Keratinocyte (primary cell): ENCODE results near the gene APH1B. TPM values are rescaled to one million over a fixed set of nuclear protein-coding genes. Genes with fewer than 3 reads are reported as not detected.

Experiments
- DNase-seq: peaks from one replicate; pipeline ENCODE4 v3.0.0-alpha.2; 2011; ENCODE audit warnings: low read depth, missing footprints, low spot score
- FAIRE-seq: peaks from 2 replicates; lab custom pipeline; 2011; peaks lifted over from hg19 to GRCh38; lab: Jason Lieb, UNC
- H2AFZ ChIP-seq: 2 replicates; pipeline ENCODE4 v1.6.0; 2012; ENCODE audit warnings: low read length, control low read depth, inconsistent platforms; ENCODE audit not compliant: control insufficient read depth
- H3K27ac ChIP-seq: 2 replicates; pipeline ENCODE4 v1.5.1; 2011; ENCODE audit warnings: low read length; ENCODE audit not compliant: control insufficient read depth, insufficient read depth
- H3K27me3 ChIP-seq: 3 replicates; pipeline ENCODE4 v1.6.0; 2011; ENCODE audit warnings: low read length; ENCODE audit not compliant: control insufficient read depth, insufficient read depth; ENCODE audit errors: extremely low read depth
- H3K36me3 ChIP-seq, 2 experiments: 2 replicates in 1 of 2; 3 replicates in 1 of 2; pipeline ENCODE4 v1.5.1; 2011; ENCODE audit warnings: low read length in 2 of 2, mild to moderate bottlenecking in 1 of 2; ENCODE audit not compliant: control insufficient read depth in 2 of 2, insufficient read depth in 2 of 2; ENCODE audit errors: extremely low read depth in 1 of 2
- H3K4me1 ChIP-seq: 3 replicates; pipeline ENCODE4 v1.5.1; 2011; ENCODE audit warnings: low read length; ENCODE audit not compliant: control insufficient read depth, insufficient read depth; ENCODE audit errors: extremely low read depth
- H3K4me2 ChIP-seq: 3 replicates; pipeline ENCODE4 v1.6.0; 2011; ENCODE audit warnings: low read depth, low read length; ENCODE audit not compliant: control insufficient read depth, insufficient read depth; ENCODE audit errors: extremely low read depth
- H3K4me3 ChIP-seq, 3 experiments: fragments of 200-600 bp in 1 of 3; sonication (generic) in 1 of 3; 2 replicates in 2 of 3; 3 replicates in 1 of 3; pipeline ENCODE4 v1.5.1; 2011 to 2016; ENCODE audit warnings: low read length in 3 of 3, mild to moderate bottlenecking in 3 of 3, control low read depth in 2 of 3, inconsistent platforms in 1 of 3, low read depth in 1 of 3, mixed read lengths in 1 of 3, mixed run types in 1 of 3, moderate library complexity in 1 of 3; ENCODE audit not compliant: control insufficient read depth in 2 of 3, insufficient read depth in 2 of 3; ENCODE audit errors: extremely low read depth in 1 of 3
- H3K79me2 ChIP-seq: 2 replicates; pipeline ENCODE4 v1.6.0; 2012; ENCODE audit warnings: low read length; ENCODE audit not compliant: control insufficient read depth, insufficient read depth
- H3K9ac ChIP-seq: 3 replicates; pipeline ENCODE4 v1.6.0; 2011; ENCODE audit warnings: low read length; ENCODE audit not compliant: control insufficient read depth, insufficient read depth; ENCODE audit errors: extremely low read depth
- H3K9me1 ChIP-seq: 3 replicates; pipeline ENCODE4 v1.6.0; 2011; ENCODE audit warnings: low read length; ENCODE audit not compliant: control insufficient read depth, insufficient read depth; ENCODE audit errors: extremely low read depth
- H3K9me3 ChIP-seq: 2 replicates; pipeline ENCODE4 v1.5.1; 2012; ENCODE audit warnings: low read depth, low read length; ENCODE audit not compliant: control insufficient read depth
- H4K20me1 ChIP-seq: 3 replicates; pipeline ENCODE4 v1.6.0; 2011; ENCODE audit warnings: low read length; ENCODE audit not compliant: control insufficient read depth, insufficient read depth; ENCODE audit errors: extremely low read depth
- CTCF ChIP-seq, 3 experiments: IDR thresholded peaks in 1 of 3; conservative IDR thresholded peaks in 1 of 3; optimal IDR thresholded peaks in 1 of 3; 2 replicates in 2 of 3; 3 replicates in 1 of 3; pipeline versions ENCODE3 to v1.5.1; 2011; ENCODE audit warnings: low read length in 3 of 3, mild to moderate bottlenecking in 3 of 3, moderate library complexity in 2 of 3, control low read depth in 1 of 3, inconsistent platforms in 1 of 3; ENCODE audit not compliant: insufficient read depth in 2 of 3; ENCODE audit errors: extremely low read depth in 1 of 3
- EZH2 ChIP-seq: IDR thresholded peaks from one replicate; pipeline ENCODE4 v1.6.1; 2012; ENCODE audit warnings: inconsistent platforms, mild to moderate bottlenecking, low read length, moderate library complexity
- dilution Hi-C: fragments of 300-500 bp; cut with MboI; formaldehyde crosslinking; loops from one replicate; pipeline ENCODE4 v1.7.0; 2020; ENCODE audit warnings: low sequenced_read_pairs; ENCODE audit not compliant: extremely low pct_ligation_motif_present
- polyA plus RNA-seq, 5 experiments: library from polyadenylated mRNA; depleted of rRNA in 3 of 5; stranded (reverse) in 3 of 5; stranded (forward) in 1 of 5; unstranded in 1 of 5; fragments of >200 nt; gene quantifications; 1 replicate in 1 of 5; 2 replicates in 3 of 5; 3 replicates in 1 of 5; pipeline versions ENCODE4 v1.2.1 to v1.2.3, GENCODE V29; 2011 to 2012; ENCODE audit warnings: missing spikeins in 2 of 5, low read depth in 1 of 5, low replicate concordance in 1 of 5

Gene APH1B
- polyA plus RNA-seq, 1 donor (not counting 4 experiments of a cell fraction or from before 2014, with no cell fraction given) = 7.0 TPM

- H4K20me1 ChIP-seq = no peaks in the 10 kb centered on the region
- H3K27ac ChIP-seq = peak overlapping the region; percentile 57
- no peak overlapping the region for H3K4me3 ChIP-seq
- H3K79me2 ChIP-seq = no peaks in the 10 kb centered on the region
- H3K36me3 ChIP-seq = peaks cover 20 to 32% of the 10 kb centered on the region in 2 experiments
- peak; percentile 53 for DNase-seq
- H3K4me2 ChIP-seq = no peak overlapping the region
- peaks cover 4% of the 10 kb centered on the region for H3K9me1 ChIP-seq
- H3K9ac ChIP-seq = no peak overlapping the region
- no peak overlapping the region for H2AFZ ChIP-seq
- no peaks in the 10 kb centered on the region for H3K27me3 ChIP-seq
- FAIRE-seq = peak; percentile 97
- TF ChIP-seq CTCF (optimal IDR thresholded peaks at IDR 0.05 in 1 of 3, IDR thresholded peaks at IDR 0.05 in 1 of 3, conservative IDR thresholded peaks at IDR 0.05 in 1 of 3; ENCODE audit: extremely low read depth in 1 of 3, insufficient read depth in 2 of 3, low read length in 3 of 3) (no peak), EZH2 (no peak)
- no peaks in the 10 kb centered on the region for H3K9me3 ChIP-seq
- dilution Hi-C loops = no loop called here
- peaks cover 43% of the 10 kb centered on the region for H3K4me1 ChIP-seq
Observed at GRCh38 chr15:63338170-63338569, 60.8 kb downstream of the APH1B start.

DNA sequence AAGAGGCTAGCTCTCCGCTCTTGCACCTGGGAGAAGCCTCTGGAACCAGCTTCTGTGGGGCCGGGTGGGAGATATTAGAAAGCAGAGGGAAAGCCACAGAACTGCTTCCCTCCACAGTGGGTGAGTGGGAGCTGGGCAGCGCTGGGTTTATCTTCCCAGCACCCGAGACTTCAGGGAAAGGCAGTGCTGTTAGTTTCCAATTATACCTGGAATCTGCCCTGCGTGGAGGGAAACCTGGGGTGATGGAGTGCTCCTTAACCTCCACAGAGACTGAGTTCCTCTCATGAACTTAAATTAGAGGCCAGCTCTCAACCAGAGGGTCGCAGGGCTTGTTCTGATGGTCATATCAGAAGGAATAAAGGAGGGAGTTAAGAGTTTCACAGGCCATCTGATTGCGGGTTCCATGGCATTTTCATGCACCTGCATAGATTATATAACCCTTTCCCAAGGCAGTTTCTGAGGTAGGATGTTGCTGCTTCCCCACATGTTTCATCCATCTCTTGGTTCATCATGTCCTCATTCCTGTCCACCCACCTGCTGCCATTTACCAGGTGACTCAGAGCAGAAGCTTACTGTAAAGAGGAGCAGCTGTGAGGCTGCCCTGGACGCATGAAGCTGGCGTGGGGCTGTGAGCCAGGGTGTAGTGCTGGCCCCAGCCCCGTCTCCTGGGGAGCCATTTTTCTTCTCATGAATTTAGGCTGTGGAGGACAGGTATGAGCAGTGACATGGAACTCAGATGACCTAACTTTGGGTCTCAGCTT, 61.8 kb downstream of the APH1B start:
- peaks cover 20 to 38% of the 10 kb centered on the region in 2 experiments for H3K36me3 ChIP-seq
- peaks cover 4% of the 10 kb centered on the region for H3K9me1 ChIP-seq
- dilution Hi-C loops = no loop called here
- TF ChIP-seq CTCF (optimal IDR thresholded peaks at IDR 0.05 in 1 of 3, IDR thresholded peaks at IDR 0.05 in 1 of 3, conservative IDR thresholded peaks at IDR 0.05 in 1 of 3; ENCODE audit: extremely low read depth in 1 of 3, insufficient read depth in 2 of 3, low read length in 3 of 3) = no peak
- TF ChIP-seq EZH2 = no peak
- no peak overlapping the region for H3K9ac ChIP-seq
- H3K4me1 ChIP-seq = peaks cover 38% of the 10 kb centered on the region
- H3K4me3 ChIP-seq = no peak overlapping the region
- DNase-seq = no peak
- peak; percentile 9 for FAIRE-seq
- no peak overlapping the region for H3K4me2 ChIP-seq
- no peaks in the 10 kb centered on the region for H3K9me3 ChIP-seq
- no peak overlapping the region for H2AFZ ChIP-seq
- no peaks in the 10 kb centered on the region for H3K79me2 ChIP-seq
- no peaks in the 10 kb centered on the region for H4K20me1 ChIP-seq
- peak overlapping the region; percentile 22 for H3K27ac ChIP-seq
- H3K27me3 ChIP-seq = no peaks in the 10 kb centered on the region
